ENCODE measurements around the gene CUL3.

CUL3 gene

GRCh38 chr2:224440988-224441387 is 144.2 kb downstream of the CUL3 start:
- H3K4me3 ChIP-seq (ENCODE audit: low read depth, low read length), result no peak overlapping the region
- TF ChIP-seq CTCF (IDR thresholded peaks at IDR 0.05; ENCODE audit: control insufficient read depth, extremely low read depth, insufficient read depth), result no peak
- no peak for DNase-seq (ENCODE audit: low read depth)

GRCh38 chr2:224438726-224439125 is 146.4 kb downstream of the CUL3 start:
- no peak overlapping the region for H3K4me3 ChIP-seq (ENCODE audit: low read depth, low read length)
- TF ChIP-seq CTCF (IDR thresholded peaks at IDR 0.05; ENCODE audit: control insufficient read depth, extremely low read depth, insufficient read depth), result no peak
- no peak for DNase-seq (ENCODE audit: low read depth)

DNA sequence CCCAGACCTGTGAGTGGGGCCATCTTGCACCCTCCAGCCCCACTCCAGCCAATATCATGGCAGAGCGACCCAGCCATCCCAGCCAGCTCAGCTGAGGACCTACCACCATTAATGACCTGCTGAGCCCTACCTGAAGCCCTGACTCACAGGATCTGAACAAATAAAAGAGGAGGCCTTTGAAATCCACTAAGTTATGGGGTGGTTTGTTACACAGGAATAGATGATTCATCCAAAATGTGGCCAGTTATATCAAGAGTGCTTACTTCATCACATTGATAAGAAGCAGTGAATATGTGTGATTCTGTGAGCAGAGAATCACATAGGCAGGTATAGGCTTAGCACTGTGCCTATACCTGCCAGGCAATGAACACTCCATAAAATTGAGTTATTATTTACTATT is 148.5 kb downstream of the CUL3 start:
- no peak overlapping the region for H3K4me3 ChIP-seq (ENCODE audit: low read depth, low read length)
- no peak for TF ChIP-seq CTCF (IDR thresholded peaks at IDR 0.05; ENCODE audit: control insufficient read depth, extremely low read depth, insufficient read depth)
- DNase-seq (ENCODE audit: low read depth), result no peak

GRCh38 chr2:224434618-224435017 is 150.5 kb downstream of the CUL3 start:
- no peak overlapping the region for H3K4me3 ChIP-seq (ENCODE audit: low read depth, low read length)
- DNase-seq (ENCODE audit: low read depth), result no peak
- TF ChIP-seq CTCF (IDR thresholded peaks at IDR 0.05; ENCODE audit: control insufficient read depth, extremely low read depth, insufficient read depth), result no peak

- H3K4me3 ChIP-seq (ENCODE audit: low read depth, low read length), result no peak overlapping the region
- no peak for TF ChIP-seq CTCF (IDR thresholded peaks at IDR 0.05; ENCODE audit: control insufficient read depth, extremely low read depth, insufficient read depth)
- no peak for DNase-seq (ENCODE audit: low read depth)
Measured at GRCh38 chr2:224433442-224433841, 151.7 kb downstream of the CUL3 start.

DNA sequence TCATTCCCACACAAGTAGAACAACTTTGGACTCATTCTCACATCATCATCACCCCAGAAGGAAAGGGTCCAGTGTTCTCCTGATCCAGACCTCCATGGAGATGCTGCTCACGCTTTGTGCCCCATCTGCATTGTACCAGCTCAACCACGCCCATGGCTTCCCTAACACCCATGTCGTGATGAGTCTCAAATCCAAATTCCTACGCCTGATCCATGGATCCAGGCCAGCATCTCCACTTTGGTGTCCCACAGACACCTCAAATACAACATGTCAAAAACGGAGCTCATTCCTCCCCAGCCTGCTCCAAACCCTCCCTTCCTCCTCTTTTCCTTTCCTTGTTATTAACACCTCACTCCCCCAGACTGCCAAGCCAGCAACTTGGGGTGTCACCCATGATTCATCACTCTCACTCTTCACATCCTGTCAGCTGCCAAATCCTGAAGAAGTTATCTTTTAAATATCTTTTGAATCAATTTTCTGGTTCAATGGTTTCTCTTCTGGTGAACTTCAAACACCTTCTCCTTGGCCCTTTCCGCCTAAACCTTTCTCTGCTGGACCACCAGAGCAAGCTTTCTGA is 153.1 kb downstream of the CUL3 start:
- no peak overlapping the region for H3K4me3 ChIP-seq (ENCODE audit: low read depth, low read length)
- no peak for TF ChIP-seq CTCF (IDR thresholded peaks at IDR 0.05; ENCODE audit: control insufficient read depth, extremely low read depth, insufficient read depth)
- DNase-seq (ENCODE audit: low read depth), result no peak

DNA sequence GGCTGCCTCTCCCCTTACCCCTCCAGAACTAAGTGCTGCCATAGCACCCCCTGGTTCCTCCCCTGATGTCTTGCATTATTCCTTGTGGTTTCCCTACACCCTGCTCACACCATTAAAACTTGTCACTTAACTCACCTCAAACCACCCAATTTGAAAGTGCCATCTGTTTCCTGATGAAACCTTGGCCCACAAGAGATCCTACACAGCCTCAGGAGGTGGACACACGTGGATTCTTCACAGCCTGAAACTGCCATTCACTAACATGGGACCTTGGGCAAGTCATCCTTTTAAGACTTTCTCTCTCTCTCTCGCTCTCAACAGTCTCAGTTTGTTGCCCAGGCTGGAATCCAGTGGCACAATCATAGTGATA is 155.7 kb downstream of the CUL3 start:
- TF ChIP-seq CTCF (IDR thresholded peaks at IDR 0.05; ENCODE audit: control insufficient read depth, extremely low read depth, insufficient read depth), result no peak
- H3K4me3 ChIP-seq (ENCODE audit: low read depth, low read length), result no peak overlapping the region
- DNase-seq (ENCODE audit: low read depth), result no peak

Data from LNCaP clone FGC (cell line).